Loucy (cell line): ENCODE results near the gene PCLO.

Experiments used
- H2AFZ ChIP-seq: fragments of 200-600 bp; sonication (generic); 2 replicates; pipeline ENCODE4 v1.6.0; 2016; ENCODE audit warnings: antibody characterized with exemption, mild to moderate bottlenecking, low read length, moderate library complexity
- H3F3A ChIP-seq: fragments of 200-600 bp; 2 replicates; pipeline ENCODE4 v1.6.0; 2016; ENCODE audit warnings: antibody characterized with exemption, low read depth, mild to moderate bottlenecking
- H3K27me3 ChIP-seq: fragments of 200-600 bp; sonication (generic); 2 replicates; pipeline ENCODE4 v1.6.1; 2014; ENCODE audit warnings: low read length, mild to moderate bottlenecking; ENCODE audit not compliant: insufficient read depth, poor library complexity, severe bottlenecking
- H3K36me3 ChIP-seq: fragments of 200-600 bp; sonication (generic); 2 replicates; pipeline ENCODE4 v1.6.1; 2016; ENCODE audit warnings: low read length; ENCODE audit not compliant: insufficient read depth
- H3K4me1 ChIP-seq: fragments of 200-600 bp; sonication (generic); 2 replicates; pipeline ENCODE4 v1.5.1; 2014; ENCODE audit warnings: low read length, mild to moderate bottlenecking; ENCODE audit not compliant: insufficient read depth, poor library complexity, severe bottlenecking
- H3K4me2 ChIP-seq: fragments of 200-600 bp; sonication (generic); 2 replicates; pipeline ENCODE4 v1.6.0; 2014; ENCODE audit warnings: antibody characterized with exemption, low read length, low read depth, mild to moderate bottlenecking; ENCODE audit not compliant: poor library complexity, severe bottlenecking
- H3K4me3 ChIP-seq: fragments of 200-600 bp; sonication (generic); 2 replicates; pipeline ENCODE4 v1.5.1; 2014; ENCODE audit warnings: low read length, mild to moderate bottlenecking, mixed read lengths; ENCODE audit not compliant: poor library complexity, severe bottlenecking
- H3K79me2 ChIP-seq: fragments of 200-600 bp; sonication (generic); 2 replicates; pipeline ENCODE4 v1.6.1; 2014; ENCODE audit warnings: low read length; ENCODE audit not compliant: insufficient read depth
- H3K9ac ChIP-seq: fragments of 200-600 bp; sonication (generic); 2 replicates; pipeline ENCODE4 v1.6.0; 2014; ENCODE audit warnings: mild to moderate bottlenecking, low read depth, low read length, moderate library complexity; ENCODE audit not compliant: poor library complexity, severe bottlenecking
- H3K9me2 ChIP-seq: fragments of 200-600 bp; sonication (generic); replicated peaks from 2 replicates; pipeline ENCODE4 v1.6.1; 2016; ENCODE audit warnings: low read depth, low read length, mixed read lengths
- H3K9me3 ChIP-seq: fragments of 200-600 bp; sonication (generic); 2 replicates; pipeline ENCODE4 v1.6.1; 2014; ENCODE audit warnings: mild to moderate bottlenecking, antibody characterized with exemption, low read length, low read depth; ENCODE audit not compliant: insufficient read depth
- H4K20me1 ChIP-seq: fragments of 200-600 bp; sonication (generic); 2 replicates; pipeline ENCODE4 v1.6.0; 2014; ENCODE audit warnings: antibody characterized with exemption, low read length, mild to moderate bottlenecking; ENCODE audit not compliant: insufficient read depth, poor library complexity, severe bottlenecking
- EZH2phosphoT487 ChIP-seq: fragments of 200-600 bp; IDR thresholded peaks from 2 replicates; pipeline ENCODE4 v1.6.1; 2018; ENCODE audit warnings: antibody characterized with exemption, mild to moderate bottlenecking, moderate library complexity, borderline replicate concordance
- TF ChIP-seq, protein P1 (sequence below): fragments of 200-600 bp; sonication (generic); conservative IDR thresholded peaks from 2 replicates; pipeline ENCODE4 v1.5.1; 2014; ENCODE audit warnings: mild to moderate bottlenecking, antibody characterized with exemption, low read length

The PCLO gene

DNA sequence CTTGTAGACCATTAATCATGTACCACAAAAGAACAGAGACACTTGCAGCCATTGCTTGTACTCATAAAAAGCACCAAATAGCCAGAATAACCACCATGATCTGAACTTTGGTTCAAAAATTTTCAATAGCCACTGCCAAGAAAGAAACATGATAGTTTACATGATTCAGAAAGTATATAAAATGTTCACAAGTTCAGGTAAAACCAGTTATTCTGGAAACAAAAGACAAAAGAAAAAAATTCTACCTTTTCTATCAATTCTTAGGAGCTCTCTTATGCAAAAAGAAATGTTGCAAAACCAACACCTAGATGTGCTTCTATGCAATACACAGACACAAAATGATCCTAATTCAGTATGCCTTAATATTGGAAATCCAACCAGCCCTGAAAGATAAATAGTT lies 108.7 kb downstream of the PCLO start:
- Histone ChIP-seq H3K9me2 (no peaks in the 10 kb centered on the region), H4K20me1 (no peaks in the 10 kb centered on the region), H3K27me3 (no peaks in the 10 kb centered on the region), H3K9ac (no peak overlapping the region), H2AFZ (no peak overlapping the region), H3K4me2 (no peak overlapping the region), H3K4me1 (no peaks in the 10 kb centered on the region), H3K36me3 (no peaks in the 10 kb centered on the region), H3K79me2 (no peaks in the 10 kb centered on the region), H3F3A (no peaks in the 10 kb centered on the region), H3K4me3 (no peak overlapping the region), H3K9me3 (no peaks in the 10 kb centered on the region)
- TF ChIP-seq EZH2phosphoT487 = no peak
- TF ChIP-seq, protein P1, sequence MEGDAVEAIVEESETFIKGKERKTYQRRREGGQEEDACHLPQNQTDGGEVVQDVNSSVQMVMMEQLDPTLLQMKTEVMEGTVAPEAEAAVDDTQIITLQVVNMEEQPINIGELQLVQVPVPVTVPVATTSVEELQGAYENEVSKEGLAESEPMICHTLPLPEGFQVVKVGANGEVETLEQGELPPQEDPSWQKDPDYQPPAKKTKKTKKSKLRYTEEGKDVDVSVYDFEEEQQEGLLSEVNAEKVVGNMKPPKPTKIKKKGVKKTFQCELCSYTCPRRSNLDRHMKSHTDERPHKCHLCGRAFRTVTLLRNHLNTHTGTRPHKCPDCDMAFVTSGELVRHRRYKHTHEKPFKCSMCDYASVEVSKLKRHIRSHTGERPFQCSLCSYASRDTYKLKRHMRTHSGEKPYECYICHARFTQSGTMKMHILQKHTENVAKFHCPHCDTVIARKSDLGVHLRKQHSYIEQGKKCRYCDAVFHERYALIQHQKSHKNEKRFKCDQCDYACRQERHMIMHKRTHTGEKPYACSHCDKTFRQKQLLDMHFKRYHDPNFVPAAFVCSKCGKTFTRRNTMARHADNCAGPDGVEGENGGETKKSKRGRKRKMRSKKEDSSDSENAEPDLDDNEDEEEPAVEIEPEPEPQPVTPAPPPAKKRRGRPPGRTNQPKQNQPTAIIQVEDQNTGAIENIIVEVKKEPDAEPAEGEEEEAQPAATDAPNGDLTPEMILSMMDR = no peak

DNA sequence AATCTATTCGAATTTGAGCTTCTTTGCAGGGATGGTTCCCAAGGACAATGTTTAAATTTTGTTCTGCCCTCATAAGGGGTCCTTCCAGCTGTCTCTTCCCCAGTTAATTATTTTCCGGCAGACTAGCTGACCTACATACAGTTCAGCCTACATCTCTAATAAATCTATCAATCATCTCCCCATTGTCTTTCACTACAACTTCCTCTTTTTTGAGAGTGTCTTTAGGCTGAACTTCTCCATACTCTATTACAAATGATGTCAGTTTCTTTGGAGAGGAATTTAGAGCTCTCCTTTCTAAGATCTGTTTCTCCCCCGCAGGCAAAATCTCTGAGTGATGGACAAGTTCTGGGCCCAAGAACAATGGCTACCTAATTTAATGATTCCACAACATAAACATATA lies 122.2 kb downstream of the PCLO start:
- Histone ChIP-seq H4K20me1 (no peaks in the 10 kb centered on the region), H3K9me3 (no peaks in the 10 kb centered on the region), H3K9ac (no peak overlapping the region), H3K79me2 (no peaks in the 10 kb centered on the region), H3K4me2 (no peak overlapping the region), H3K36me3 (no peaks in the 10 kb centered on the region), H3F3A (no peaks in the 10 kb centered on the region), H3K4me3 (no peak overlapping the region), H3K4me1 (no peaks in the 10 kb centered on the region), H2AFZ (no peak overlapping the region), H3K27me3 (no peaks in the 10 kb centered on the region), H3K9me2 (no peaks in the 10 kb centered on the region)
- TF ChIP-seq EZH2phosphoT487 = no peak
- TF ChIP-seq, protein P1 = no peak

DNA sequence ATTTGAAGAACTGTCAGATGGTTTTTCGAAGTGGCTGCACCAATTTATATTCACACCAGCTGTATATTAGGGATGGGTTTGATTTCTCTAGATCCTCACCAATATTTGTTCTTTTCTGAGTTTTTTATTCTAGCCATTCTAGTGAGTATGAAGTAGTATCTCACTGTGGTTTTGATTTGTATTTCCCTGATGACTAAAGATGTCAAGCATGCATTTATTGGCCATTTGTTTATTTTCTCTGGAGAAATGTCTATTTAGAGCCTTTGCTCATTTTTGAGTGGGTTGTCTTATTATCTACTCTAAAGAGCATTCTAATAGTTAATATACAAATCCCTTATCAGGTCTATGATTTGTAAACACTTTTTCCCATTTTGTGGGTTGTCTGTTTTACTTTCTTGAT lies 123.9 kb downstream of the PCLO start:
- H3K27me3 ChIP-seq = no peaks in the 10 kb centered on the region
- H3K4me1 ChIP-seq = no peaks in the 10 kb centered on the region
- no peaks in the 10 kb centered on the region for H4K20me1 ChIP-seq
- no peak overlapping the region for H3K4me2 ChIP-seq
- no peaks in the 10 kb centered on the region for H3K9me3 ChIP-seq
- no peaks in the 10 kb centered on the region for H3K79me2 ChIP-seq
- TF ChIP-seq, protein P1 = no peak
- no peak for TF ChIP-seq EZH2phosphoT487
- no peak overlapping the region for H2AFZ ChIP-seq
- no peak overlapping the region for H3K9ac ChIP-seq
- H3F3A ChIP-seq = no peaks in the 10 kb centered on the region
- no peaks in the 10 kb centered on the region for H3K9me2 ChIP-seq
- no peaks in the 10 kb centered on the region for H3K36me3 ChIP-seq
- H3K4me3 ChIP-seq = no peak overlapping the region
